GM18951 (cell line): ENCODE results near the gene COX19.
"Not testable (repeated sequence)": the region's sequence is repeated elsewhere in the genome, so short reads cannot be mapped to it uniquely, and the experiment has no call there.

Experiments
- POLR2A ChIP-seq: IDR thresholded peaks from 4 replicates; pipeline ENCODE4 v1.6.1; 2011; ENCODE audit warnings: mild to moderate bottlenecking; ENCODE audit not compliant: insufficient read length, insufficient read depth; ENCODE audit errors: extremely low read depth
- in situ Hi-C: fragments of 300-500 bp; cut with MboI; formaldehyde crosslinking; loops from one replicate; pipeline ENCODE4 v1.12.0; 2022; ENCODE audit warnings: low sequenced_read_pairs, mixed read lengths, inconsistent platforms; ENCODE audit not compliant: unreplicated experiment

COX19 gene

GRCh38 chr7:929311-929711 lies 46.0 kb downstream of the COX19 start:
- in situ Hi-C loops, result no loop called here
- no peak for TF ChIP-seq POLR2A

- in situ Hi-C loops, result no loop called here
- TF ChIP-seq POLR2A, result no peak
These were observed 48.2 kb downstream of the COX19 start for GRCh38 chr7:927031-927671.

- TF ChIP-seq POLR2A, result no peak
- in situ Hi-C loops, result no loop called here
These were observed 49.0 kb downstream of the COX19 start for GRCh38 chr7:926061-927030.

GRCh38 chr7:925601-926000 lies 49.7 kb downstream of the COX19 start:
- no peak for TF ChIP-seq POLR2A
- in situ Hi-C loops, result no loop called here

GRCh38 chr7:924541-925231 lies 50.7 kb downstream of the COX19 start:
- in situ Hi-C loops, result no loop called here
- TF ChIP-seq POLR2A, result no peak

GRCh38 chr7:924042-924441 lies 51.3 kb downstream of the COX19 start:
- in situ Hi-C loops, result not testable (repeated sequence)

- in situ Hi-C loops, result no loop called here
These were observed 52.0 kb downstream of the COX19 start for GRCh38 chr7:923108-924041.

GRCh38 chr7:922334-923107 lies 52.8 kb downstream of the COX19 start:
- in situ Hi-C loops, result no loop called here

More at GRCh38 chr7:923108-924041, 52.0 kb downstream of the COX19 start:
- TF ChIP-seq POLR2A, result peak; percentile 65

GRCh38 chr7:921581-922333 lies 53.6 kb downstream of the COX19 start:
- no peak for TF ChIP-seq POLR2A
- in situ Hi-C loops, result no loop called here

More at GRCh38 chr7:922334-923107, 52.8 kb downstream of the COX19 start:
- TF ChIP-seq POLR2A, result no peak

- in situ Hi-C loops, result no loop called here
- no peak for TF ChIP-seq POLR2A
These were observed 54.3 kb downstream of the COX19 start for GRCh38 chr7:921071-921461.

- in situ Hi-C loops, result no loop called here
- no peak for TF ChIP-seq POLR2A
These were observed 54.8 kb downstream of the COX19 start for GRCh38 chr7:920351-921070.
